Lower leg skin (tissue), 4 donors: ENCODE results near the gene BRICD5. TPM values are rescaled to one million over a fixed set of nuclear protein-coding genes. Genes with fewer than 3 reads are reported as not detected.

ENCODE experiments used
- DNase-seq, 2 donors: peaks; one replicate each; pipeline ENCODE4 v3.0.0-alpha.2; 2019; ENCODE audit warnings: low spot score in 2 of 2
- H3K4me3 ChIP-seq: fragments of 200-600 bp; sonication (generic); 2 replicates; pipeline ENCODE4 v1.5.1; 2017; ENCODE audit warnings: mild to moderate bottlenecking, low read depth; ENCODE audit not compliant: poor library complexity, severe bottlenecking
- POLR2A ChIP-seq, 2 donors: fragments of 450-650 bp; IDR thresholded peaks; one replicate each; pipeline ENCODE4 v1.6.1; 2016 to 2017; ENCODE audit warnings: antibody characterized with exemption in 2 of 2, mild to moderate bottlenecking in 1 of 2, moderate library complexity in 1 of 2
- WGBS, 2 donors: methylation state at CpG; one replicate each; pipeline ENCODE4 v1.1.5; 2018; 5-methylcytosine and 5-hydroxymethylcytosine counted together
- intact Hi-C: fragments of 100-400 bp; cut with DNase I; formaldehyde crosslinking; loops from one replicate; pipeline ENCODE4 v1.15.0; 2023; ENCODE audit warnings: low total_unique reads
- total RNA-seq, 4 donors: library from RNA; depleted of rRNA; stranded (reverse); fragments of >200 nt; gene quantifications; one replicate each; pipeline ENCODE4 v1.1.0, GENCODE V29; 2016
- TF ChIP-seq, protein P1 (sequence below), 3 donors: fragments of 450-650 bp; IDR thresholded peaks; one replicate each; pipeline ENCODE4 v1.5.1; 2016; ENCODE audit warnings: antibody characterized with exemption in 3 of 3, mild to moderate bottlenecking in 3 of 3, moderate library complexity in 2 of 3

The BRICD5 gene
- total RNA-seq, 4 donors from 2014 or later = 2.3 to 6.2 (median 2.5) TPM

DNA sequence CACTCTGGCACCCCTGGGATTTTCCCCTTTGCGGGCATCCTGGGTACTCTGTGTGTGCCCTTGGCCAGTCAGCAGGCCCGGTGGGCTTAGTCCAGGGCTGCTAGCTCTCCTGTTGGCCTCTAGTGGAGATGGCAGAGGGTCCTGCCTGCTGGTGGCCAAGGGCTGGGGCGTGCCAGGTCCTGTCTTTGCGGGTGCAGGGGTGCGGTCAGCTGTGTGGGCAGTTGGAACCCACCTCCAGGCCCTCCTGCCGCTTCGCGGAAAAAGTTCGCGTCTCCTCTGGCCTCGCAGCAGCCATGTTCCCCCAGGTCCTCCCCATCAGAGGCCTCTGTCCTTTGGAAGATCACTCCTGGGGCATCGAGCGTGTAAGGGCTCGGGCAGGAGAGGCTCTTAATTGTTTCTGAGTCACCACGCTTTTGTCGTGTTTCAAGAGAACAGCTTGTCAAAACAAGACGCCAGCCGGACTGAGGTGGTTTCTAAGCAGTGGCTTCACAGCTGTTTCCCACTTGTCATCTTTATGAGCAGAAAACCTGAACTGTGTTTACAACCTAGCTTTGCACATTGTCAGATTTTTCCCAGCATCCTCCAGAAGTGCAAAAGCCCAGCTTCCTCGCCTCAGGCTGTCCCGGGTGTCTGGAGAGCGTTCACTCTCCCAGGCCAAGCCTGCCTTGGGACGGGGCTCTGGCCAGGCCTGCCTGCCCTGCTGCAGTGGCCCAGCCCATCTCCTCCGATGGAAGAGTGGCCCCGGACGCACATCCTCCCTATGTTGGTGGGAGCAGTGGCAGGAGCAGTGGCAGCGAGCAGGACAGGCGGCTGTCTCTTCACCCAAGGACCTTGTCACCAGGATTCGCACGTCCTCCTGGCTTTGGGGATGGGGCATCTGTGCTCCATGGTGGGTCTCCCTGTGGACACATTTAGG lies 20.6 kb upstream of the BRICD5 start:
- intact Hi-C loops = loop anchor here (10.0 kb wide), 1 partner anchor 274 kb away; no protein-coding TSS in a partner anchor
- DNase-seq = no peak
- WGBS, 2 donors = 81 to 82% methylated on average over 25 to 29 of the region's 29 CpGs
- no peak for TF ChIP-seq POLR2A (IDR thresholded peaks at IDR 0.05)
- TF ChIP-seq, protein P1, sequence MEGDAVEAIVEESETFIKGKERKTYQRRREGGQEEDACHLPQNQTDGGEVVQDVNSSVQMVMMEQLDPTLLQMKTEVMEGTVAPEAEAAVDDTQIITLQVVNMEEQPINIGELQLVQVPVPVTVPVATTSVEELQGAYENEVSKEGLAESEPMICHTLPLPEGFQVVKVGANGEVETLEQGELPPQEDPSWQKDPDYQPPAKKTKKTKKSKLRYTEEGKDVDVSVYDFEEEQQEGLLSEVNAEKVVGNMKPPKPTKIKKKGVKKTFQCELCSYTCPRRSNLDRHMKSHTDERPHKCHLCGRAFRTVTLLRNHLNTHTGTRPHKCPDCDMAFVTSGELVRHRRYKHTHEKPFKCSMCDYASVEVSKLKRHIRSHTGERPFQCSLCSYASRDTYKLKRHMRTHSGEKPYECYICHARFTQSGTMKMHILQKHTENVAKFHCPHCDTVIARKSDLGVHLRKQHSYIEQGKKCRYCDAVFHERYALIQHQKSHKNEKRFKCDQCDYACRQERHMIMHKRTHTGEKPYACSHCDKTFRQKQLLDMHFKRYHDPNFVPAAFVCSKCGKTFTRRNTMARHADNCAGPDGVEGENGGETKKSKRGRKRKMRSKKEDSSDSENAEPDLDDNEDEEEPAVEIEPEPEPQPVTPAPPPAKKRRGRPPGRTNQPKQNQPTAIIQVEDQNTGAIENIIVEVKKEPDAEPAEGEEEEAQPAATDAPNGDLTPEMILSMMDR (IDR thresholded peaks at IDR 0.05) = no peak
- H3K4me3 ChIP-seq = no peak overlapping the region

DNA sequence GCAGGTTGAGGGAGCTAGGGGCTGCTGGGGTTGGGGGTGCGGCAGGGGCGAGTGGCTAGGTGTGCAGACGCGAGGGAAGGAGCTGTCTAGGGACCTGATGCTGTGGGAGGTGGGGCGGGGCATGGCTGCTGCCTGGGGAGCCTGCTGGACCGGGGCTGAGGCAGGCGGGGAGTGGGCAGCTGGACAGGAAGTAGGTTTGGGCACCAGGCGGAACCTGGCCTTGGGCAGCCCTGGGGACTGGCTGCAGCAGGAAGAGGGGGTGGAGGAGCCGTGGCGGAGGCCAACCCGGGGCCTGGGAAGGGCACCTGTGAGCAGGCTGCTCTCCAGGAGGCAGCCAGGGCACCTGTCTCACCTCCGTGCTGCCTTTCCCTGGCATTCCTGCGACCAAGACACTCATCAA lies 19.7 kb upstream of the BRICD5 start:
- no peak for DNase-seq
- WGBS, 2 donors = 82 to 83% methylated on average over 12 of the region's 13 CpGs
- H3K4me3 ChIP-seq = no peak overlapping the region
- intact Hi-C loops = loop anchor here (10.0 kb wide), 1 partner anchor 274 kb away; no protein-coding TSS in a partner anchor
- TF ChIP-seq POLR2A (IDR thresholded peaks at IDR 0.05) = no peak
- TF ChIP-seq, protein P1 (IDR thresholded peaks at IDR 0.05) = no peak

DNA sequence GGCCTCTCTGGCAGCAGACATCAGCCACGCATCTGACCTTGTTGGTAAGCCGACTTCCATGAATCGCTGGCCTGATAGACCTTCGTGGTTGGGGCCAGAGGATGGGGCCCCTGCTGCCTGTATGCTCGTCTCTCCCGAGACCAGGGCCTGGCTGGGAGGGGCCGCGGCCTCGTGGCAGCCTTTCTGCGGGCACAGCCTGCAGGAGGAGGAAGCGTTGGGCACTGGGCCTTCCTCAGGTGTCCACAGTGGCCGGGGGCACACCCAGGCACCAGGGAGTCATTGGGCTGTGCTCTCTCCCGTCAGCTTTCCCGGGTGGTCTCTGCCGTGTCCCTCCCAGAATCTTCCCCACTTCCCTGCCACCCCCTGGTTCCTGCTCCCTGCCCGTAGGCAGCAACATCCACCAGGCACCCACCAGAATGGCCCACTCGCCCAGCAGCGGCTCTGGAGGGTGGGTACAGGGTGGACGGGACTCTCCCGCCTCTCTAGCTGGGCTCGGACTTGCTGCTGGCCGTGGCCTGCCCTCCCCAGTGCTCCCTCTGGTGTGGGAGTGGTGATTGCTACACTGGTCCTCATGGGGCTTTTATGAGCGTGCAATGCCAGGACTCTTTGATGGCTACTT lies 19.1 kb upstream of the BRICD5 start:
- TF ChIP-seq, protein P1 (IDR thresholded peaks at IDR 0.05) = no peak
- no peak for TF ChIP-seq POLR2A (IDR thresholded peaks at IDR 0.05)
- DNase-seq = no peak
- H3K4me3 ChIP-seq = no peak overlapping the region
- WGBS, 2 donors = 93 to 94% methylated on average over 18 to 23 of the region's 23 CpGs
- intact Hi-C loops = loop anchor here (10.0 kb wide), 1 partner anchor 275 kb away; no protein-coding TSS in a partner anchor

DNA sequence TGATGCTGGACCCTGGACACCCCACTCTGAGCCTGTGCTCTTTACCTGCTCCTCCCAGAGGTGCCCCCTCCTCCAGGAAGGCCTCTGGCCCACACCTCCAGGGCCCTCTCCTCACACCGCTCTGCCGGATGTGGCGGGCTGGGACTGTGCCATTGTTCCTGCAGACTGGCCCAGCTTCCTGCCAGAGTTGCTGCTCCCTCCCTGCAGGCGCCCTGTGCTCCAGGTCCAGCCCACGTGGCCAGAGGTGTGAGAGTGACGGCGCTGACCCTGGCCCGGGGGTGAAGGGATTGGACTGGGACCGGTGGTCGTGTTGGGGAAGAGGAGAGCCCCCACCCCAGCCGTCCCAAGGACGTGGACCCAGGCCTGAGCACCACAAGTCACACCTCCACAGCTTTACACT lies 18.4 kb upstream of the BRICD5 start:
- intact Hi-C loops = no loop called here
- TF ChIP-seq, protein P1 (IDR thresholded peaks at IDR 0.05) = no peak
- TF ChIP-seq POLR2A (IDR thresholded peaks at IDR 0.05) = no peak
- H3K4me3 ChIP-seq = no peak overlapping the region
- DNase-seq = no peak
- WGBS, 2 donors = 90 to 94% methylated on average over 12 of the region's 12 CpGs

DNA sequence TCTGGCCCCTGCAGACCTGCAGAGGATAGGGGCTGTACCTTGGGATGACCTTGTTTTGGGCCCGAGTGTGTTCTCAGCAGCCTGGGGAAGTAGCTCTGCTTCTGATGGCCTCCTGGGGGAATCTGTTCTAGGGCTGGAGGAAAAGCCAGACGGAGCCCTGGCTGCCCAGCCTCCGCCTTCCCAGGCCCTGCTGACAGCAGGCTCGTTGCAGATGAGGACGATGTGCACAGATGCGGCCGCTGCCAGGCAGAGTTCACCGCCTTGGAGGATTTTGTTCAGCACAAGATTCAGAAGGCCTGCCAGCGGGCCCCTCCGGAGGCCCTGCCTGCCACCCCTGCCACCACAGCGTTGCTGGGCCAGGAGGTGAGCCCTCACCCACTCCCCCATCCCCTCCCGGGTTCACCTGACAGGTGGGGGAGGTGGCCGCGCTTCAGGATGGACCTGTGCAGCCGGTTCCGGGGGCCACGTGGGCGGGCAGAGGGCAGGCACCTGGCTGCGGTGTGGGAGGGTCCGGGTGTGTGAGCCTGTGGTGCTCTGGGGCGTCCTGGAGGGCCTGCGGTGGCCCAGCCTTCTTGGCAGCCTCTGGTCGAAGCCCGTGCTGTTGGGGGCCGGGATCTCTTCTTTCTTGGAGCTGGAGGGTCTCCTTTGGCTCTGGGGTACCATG lies 17.6 kb upstream of the BRICD5 start:
- intact Hi-C loops = no loop called here
- TF ChIP-seq, protein P1 (IDR thresholded peaks at IDR 0.05) = no peak
- no peak for TF ChIP-seq POLR2A (IDR thresholded peaks at IDR 0.05)
- WGBS, 2 donors = 76 to 87% methylated on average over 22 to 25 of the region's 25 CpGs
- DNase-seq = no peak
- no peak overlapping the region for H3K4me3 ChIP-seq
